ENCODE data around the gene SLC2A4. TPM values are rescaled to one million over a fixed set of nuclear protein-coding genes. Genes with fewer than 3 reads are reported as not detected.
A peak's percentile ranks its signal among the peaks of the same experiment; 100 is the strongest.

SLC2A4 gene
- total RNA-seq, 2 donors from 2014 or later: 1.9 to 5.7 TPM

- H3K27ac ChIP-seq: peak overlapping the region; percentile 9
- H3K9me3 ChIP-seq: no peaks in the 10 kb centered on the region
- peaks cover 15% of the 10 kb centered on the region for H3K4me1 ChIP-seq
- intact Hi-C loops (cut with DNase I): no loop called here
- H3K9ac ChIP-seq (ENCODE audit: low read depth in 2 of 2, low read length in 2 of 2): peak overlapping the region in 1 of 2 donors; percentile 48
- no peaks in the 10 kb centered on the region for H3K27me3 ChIP-seq
- H3K36me3 ChIP-seq: peaks cover 4% of the 10 kb centered on the region
- TF ChIP-seq, protein P1, sequence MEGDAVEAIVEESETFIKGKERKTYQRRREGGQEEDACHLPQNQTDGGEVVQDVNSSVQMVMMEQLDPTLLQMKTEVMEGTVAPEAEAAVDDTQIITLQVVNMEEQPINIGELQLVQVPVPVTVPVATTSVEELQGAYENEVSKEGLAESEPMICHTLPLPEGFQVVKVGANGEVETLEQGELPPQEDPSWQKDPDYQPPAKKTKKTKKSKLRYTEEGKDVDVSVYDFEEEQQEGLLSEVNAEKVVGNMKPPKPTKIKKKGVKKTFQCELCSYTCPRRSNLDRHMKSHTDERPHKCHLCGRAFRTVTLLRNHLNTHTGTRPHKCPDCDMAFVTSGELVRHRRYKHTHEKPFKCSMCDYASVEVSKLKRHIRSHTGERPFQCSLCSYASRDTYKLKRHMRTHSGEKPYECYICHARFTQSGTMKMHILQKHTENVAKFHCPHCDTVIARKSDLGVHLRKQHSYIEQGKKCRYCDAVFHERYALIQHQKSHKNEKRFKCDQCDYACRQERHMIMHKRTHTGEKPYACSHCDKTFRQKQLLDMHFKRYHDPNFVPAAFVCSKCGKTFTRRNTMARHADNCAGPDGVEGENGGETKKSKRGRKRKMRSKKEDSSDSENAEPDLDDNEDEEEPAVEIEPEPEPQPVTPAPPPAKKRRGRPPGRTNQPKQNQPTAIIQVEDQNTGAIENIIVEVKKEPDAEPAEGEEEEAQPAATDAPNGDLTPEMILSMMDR (IDR thresholded peaks at IDR 0.05): no peak
- no peak for DNase-seq
- no peak overlapping the region for H3K4me3 ChIP-seq
Measured at GRCh38 chr17:7254511-7254910, 27.0 kb upstream of the SLC2A4 start.

DNA sequence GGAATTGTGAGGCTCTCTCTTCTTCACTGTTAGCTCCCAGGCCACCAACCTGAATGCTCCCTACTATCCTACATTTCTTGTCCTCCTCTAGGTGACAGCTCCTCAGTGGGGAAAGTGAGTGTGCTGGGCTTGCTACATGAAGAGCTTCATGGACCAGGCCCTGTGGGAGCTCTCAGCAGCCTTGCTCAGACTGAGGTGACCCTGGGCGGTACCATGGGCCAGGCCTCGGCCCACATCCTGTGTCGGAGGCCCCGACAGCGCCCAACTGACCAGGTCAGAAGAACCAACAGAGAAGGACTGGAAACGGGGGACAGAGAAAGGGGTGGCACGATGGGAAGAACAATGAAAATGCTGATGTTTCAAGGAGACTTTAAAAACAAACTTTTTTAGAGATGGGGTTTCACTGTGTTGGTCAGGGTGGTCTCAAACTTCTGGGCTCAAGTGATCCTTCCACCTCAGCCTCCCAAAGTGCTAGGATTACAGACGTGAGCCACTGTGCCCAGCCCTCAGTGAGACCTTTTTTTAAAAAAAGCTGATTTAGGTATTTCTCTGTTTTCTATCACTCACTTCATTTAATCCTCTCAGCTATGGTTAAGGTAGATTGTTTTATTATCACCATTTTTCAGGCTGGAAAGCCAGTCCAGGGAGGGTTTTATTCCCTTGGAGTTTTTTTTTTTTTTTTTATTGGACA lies 24.6 kb upstream of the SLC2A4 start:
- TF ChIP-seq, protein P1 (IDR thresholded peaks at IDR 0.05): no peak
- peak overlapping the region in 1 of 2 donors; percentile 35 for H3K9ac ChIP-seq (ENCODE audit: low read depth in 2 of 2, low read length in 2 of 2)
- peak overlapping the region; percentile 93 for H3K27ac ChIP-seq
- peaks cover 4% of the 10 kb centered on the region for H3K36me3 ChIP-seq
- intact Hi-C loops (cut with DNase I): no loop called here
- no peaks in the 10 kb centered on the region for H3K27me3 ChIP-seq
- no peak for DNase-seq
- no peak overlapping the region for H3K4me3 ChIP-seq
- H3K4me1 ChIP-seq: peaks cover 5% of the 10 kb centered on the region
- H3K9me3 ChIP-seq: no peaks in the 10 kb centered on the region

DNA sequence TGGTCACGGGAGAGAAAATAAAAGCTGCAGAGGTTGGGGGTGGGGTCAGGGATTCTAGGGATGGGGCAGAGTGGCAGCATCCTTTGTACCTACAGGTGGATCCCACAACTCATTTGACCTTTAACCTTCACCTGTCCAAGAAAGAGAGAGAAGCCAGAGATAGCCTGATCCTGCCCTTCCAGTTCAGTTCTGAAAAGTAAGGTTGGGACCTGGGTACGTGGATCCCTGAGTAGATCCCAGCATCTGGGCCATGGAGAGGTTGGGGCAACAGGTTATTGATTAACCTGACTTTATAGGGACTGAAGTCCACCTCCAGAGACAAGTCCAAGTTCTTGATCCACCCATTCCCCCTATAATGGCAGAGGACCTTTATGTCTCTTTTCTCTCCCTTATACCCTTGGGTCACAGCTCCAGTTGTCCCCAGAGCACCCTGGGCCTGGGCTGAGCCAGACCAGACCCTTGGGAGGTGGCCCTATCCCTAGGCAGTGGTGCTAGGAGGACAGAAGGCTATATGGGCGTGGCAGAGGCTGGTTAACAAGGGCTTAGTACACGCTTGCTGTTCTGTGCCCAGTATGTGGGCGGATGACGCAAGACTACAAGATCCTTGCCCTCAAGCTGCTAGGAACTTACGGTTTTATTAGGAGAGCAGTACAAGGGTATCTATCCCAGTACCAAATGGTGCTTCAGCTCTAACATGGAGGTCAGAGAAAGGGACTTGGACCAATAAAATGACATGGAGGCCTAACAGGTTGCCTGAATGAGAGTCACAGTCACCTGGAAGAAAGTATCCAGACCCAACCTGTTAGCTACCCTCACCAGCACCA lies 22.6 kb upstream of the SLC2A4 start:
- peaks cover 4% of the 10 kb centered on the region for H3K36me3 ChIP-seq
- intact Hi-C loops (cut with DNase I): no loop called here
- H3K9me3 ChIP-seq: no peaks in the 10 kb centered on the region
- H3K9ac ChIP-seq (ENCODE audit: low read depth in 2 of 2, low read length in 2 of 2): peak overlapping the region; percentile 13 to 96
- H3K27me3 ChIP-seq: no peaks in the 10 kb centered on the region
- H3K27ac ChIP-seq: peak overlapping the region; percentile 93
- H3K4me1 ChIP-seq: no peaks in the 10 kb centered on the region
- DNase-seq: peak; percentile 86
- TF ChIP-seq, protein P1 (IDR thresholded peaks at IDR 0.05): no peak
- H3K4me3 ChIP-seq: no peak overlapping the region

DNA sequence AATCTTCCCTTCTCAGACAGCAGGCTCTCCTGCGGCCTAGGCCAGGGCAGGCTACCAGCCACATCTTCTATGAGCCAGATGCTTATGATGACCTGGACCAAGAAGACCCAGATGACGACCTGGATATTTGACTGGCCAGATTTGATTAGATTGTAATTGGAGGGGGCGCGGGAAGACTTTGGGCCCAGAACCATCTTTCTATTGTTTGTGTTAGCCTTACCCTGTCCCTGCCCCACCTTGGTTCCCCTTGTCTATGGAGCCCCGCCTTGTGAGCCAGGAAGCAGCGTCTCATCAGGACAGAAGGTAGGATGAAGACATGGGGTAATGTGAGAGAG lies 22.0 kb upstream of the SLC2A4 start:
- TF ChIP-seq, protein P1 (IDR thresholded peaks at IDR 0.05): no peak
- Histone ChIP-seq H3K4me1 (no peaks in the 10 kb centered on the region), H3K36me3 (peaks cover 4% of the 10 kb centered on the region), H3K4me3 (peak overlapping the region; percentile 77), H3K9ac (ENCODE audit: low read depth in 2 of 2, low read length in 2 of 2) (peak overlapping the region; percentile 13 to 96), H3K27me3 (no peaks in the 10 kb centered on the region), H3K9me3 (no peaks in the 10 kb centered on the region), H3K27ac (peak overlapping the region; percentile 93)
- intact Hi-C loops (cut with DNase I): no loop called here
- no peak for DNase-seq

DNA sequence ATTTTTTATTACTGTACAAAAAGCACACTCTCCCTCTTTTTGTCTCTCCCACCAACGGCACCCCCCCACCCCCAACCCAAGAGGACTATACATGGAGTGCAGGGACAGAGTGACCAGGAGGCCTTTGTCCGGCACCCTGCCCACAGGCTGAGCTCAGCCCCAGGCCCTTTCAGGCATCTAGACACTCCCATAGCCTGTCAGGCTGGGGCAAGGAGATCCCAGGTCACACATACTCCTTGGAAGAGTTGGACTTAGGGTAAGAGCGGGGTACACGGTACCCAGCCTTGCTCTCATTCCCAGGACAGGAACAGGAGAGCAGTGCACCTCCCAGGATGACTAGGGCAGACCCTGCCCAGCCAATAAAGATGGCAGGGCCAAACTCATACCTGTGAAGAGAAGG lies 21.4 kb upstream of the SLC2A4 start:
- Histone ChIP-seq H3K9me3 (no peaks in the 10 kb centered on the region), H3K27me3 (no peaks in the 10 kb centered on the region), H3K27ac (peak overlapping the region; percentile 93), H3K4me1 (no peaks in the 10 kb centered on the region), H3K36me3 (no peaks in the 10 kb centered on the region), H3K4me3 (peak overlapping the region; percentile 77), H3K9ac (ENCODE audit: low read depth in 2 of 2, low read length in 2 of 2) (peak overlapping the region; percentile 80 to 96)
- TF ChIP-seq, protein P1 (IDR thresholded peaks at IDR 0.05): no peak
- DNase-seq: no peak
- intact Hi-C loops (cut with DNase I): loop anchor here (5.0 kb wide), 1 partner anchor 37 kb away; no protein-coding TSS in a partner anchor

Data from colonic mucosa (tissue), 4 donors.